Keratinocyte (primary cell): ENCODE data around the gene PARP1. TPM values are rescaled to one million over a fixed set of nuclear protein-coding genes. Genes with fewer than 3 reads are reported as not detected.
A peak's percentile ranks its signal among the peaks of the same experiment; 100 is the strongest.

Experiments
- DNase-seq: peaks from one replicate; pipeline ENCODE4 v3.0.0-alpha.2; 2011; ENCODE audit warnings: low read depth, missing footprints, low spot score
- FAIRE-seq: peaks from 2 replicates; lab custom pipeline; 2011; peaks lifted over from hg19 to GRCh38; lab: Jason Lieb, UNC
- H2AFZ ChIP-seq: 2 replicates; pipeline ENCODE4 v1.6.0; 2012; ENCODE audit warnings: low read length, control low read depth, inconsistent platforms; ENCODE audit not compliant: control insufficient read depth
- H3K27ac ChIP-seq: 2 replicates; pipeline ENCODE4 v1.5.1; 2011; ENCODE audit warnings: low read length; ENCODE audit not compliant: control insufficient read depth, insufficient read depth
- H3K27me3 ChIP-seq: 3 replicates; pipeline ENCODE4 v1.6.0; 2011; ENCODE audit warnings: low read length; ENCODE audit not compliant: control insufficient read depth, insufficient read depth; ENCODE audit errors: extremely low read depth
- H3K36me3 ChIP-seq, 2 experiments: 2 replicates in 1 of 2; 3 replicates in 1 of 2; pipeline ENCODE4 v1.5.1; 2011; ENCODE audit warnings: low read length in 2 of 2, mild to moderate bottlenecking in 1 of 2; ENCODE audit not compliant: control insufficient read depth in 2 of 2, insufficient read depth in 2 of 2; ENCODE audit errors: extremely low read depth in 1 of 2
- H3K4me1 ChIP-seq: 3 replicates; pipeline ENCODE4 v1.5.1; 2011; ENCODE audit warnings: low read length; ENCODE audit not compliant: control insufficient read depth, insufficient read depth; ENCODE audit errors: extremely low read depth
- H3K4me2 ChIP-seq: 3 replicates; pipeline ENCODE4 v1.6.0; 2011; ENCODE audit warnings: low read depth, low read length; ENCODE audit not compliant: control insufficient read depth, insufficient read depth; ENCODE audit errors: extremely low read depth
- H3K4me3 ChIP-seq, 3 experiments: fragments of 200-600 bp in 1 of 3; sonication (generic) in 1 of 3; 2 replicates in 2 of 3; 3 replicates in 1 of 3; pipeline ENCODE4 v1.5.1; 2011 to 2016; ENCODE audit warnings: low read length in 3 of 3, mild to moderate bottlenecking in 3 of 3, control low read depth in 2 of 3, inconsistent platforms in 1 of 3, low read depth in 1 of 3, mixed read lengths in 1 of 3, mixed run types in 1 of 3, moderate library complexity in 1 of 3; ENCODE audit not compliant: control insufficient read depth in 2 of 3, insufficient read depth in 2 of 3; ENCODE audit errors: extremely low read depth in 1 of 3
- H3K79me2 ChIP-seq: 2 replicates; pipeline ENCODE4 v1.6.0; 2012; ENCODE audit warnings: low read length; ENCODE audit not compliant: control insufficient read depth, insufficient read depth
- H3K9ac ChIP-seq: 3 replicates; pipeline ENCODE4 v1.6.0; 2011; ENCODE audit warnings: low read length; ENCODE audit not compliant: control insufficient read depth, insufficient read depth; ENCODE audit errors: extremely low read depth
- H3K9me1 ChIP-seq: 3 replicates; pipeline ENCODE4 v1.6.0; 2011; ENCODE audit warnings: low read length; ENCODE audit not compliant: control insufficient read depth, insufficient read depth; ENCODE audit errors: extremely low read depth
- H3K9me3 ChIP-seq: 2 replicates; pipeline ENCODE4 v1.5.1; 2012; ENCODE audit warnings: low read depth, low read length; ENCODE audit not compliant: control insufficient read depth
- H4K20me1 ChIP-seq: 3 replicates; pipeline ENCODE4 v1.6.0; 2011; ENCODE audit warnings: low read length; ENCODE audit not compliant: control insufficient read depth, insufficient read depth; ENCODE audit errors: extremely low read depth
- EZH2 ChIP-seq: IDR thresholded peaks from one replicate; pipeline ENCODE4 v1.6.1; 2012; ENCODE audit warnings: inconsistent platforms, mild to moderate bottlenecking, low read length, moderate library complexity
- dilution Hi-C: fragments of 300-500 bp; cut with MboI; formaldehyde crosslinking; loops from one replicate; pipeline ENCODE4 v1.7.0; 2020; ENCODE audit warnings: low sequenced_read_pairs; ENCODE audit not compliant: extremely low pct_ligation_motif_present
- polyA plus RNA-seq, 5 experiments: library from polyadenylated mRNA; depleted of rRNA in 3 of 5; stranded (reverse) in 3 of 5; stranded (forward) in 1 of 5; unstranded in 1 of 5; fragments of >200 nt; gene quantifications; 1 replicate in 1 of 5; 2 replicates in 3 of 5; 3 replicates in 1 of 5; pipeline versions ENCODE4 v1.2.1 to v1.2.3, GENCODE V29; 2011 to 2012; ENCODE audit warnings: missing spikeins in 2 of 5, low read depth in 1 of 5, low replicate concordance in 1 of 5
- TF ChIP-seq, protein P1 (sequence below), 3 experiments: IDR thresholded peaks in 1 of 3; conservative IDR thresholded peaks in 1 of 3; optimal IDR thresholded peaks in 1 of 3; 2 replicates in 2 of 3; 3 replicates in 1 of 3; pipeline versions ENCODE3 to v1.5.1; 2011; ENCODE audit warnings: low read length in 3 of 3, mild to moderate bottlenecking in 3 of 3, moderate library complexity in 2 of 3, control low read depth in 1 of 3, inconsistent platforms in 1 of 3; ENCODE audit not compliant: insufficient read depth in 2 of 3; ENCODE audit errors: extremely low read depth in 1 of 3

The PARP1 gene
- polyA plus RNA-seq, 1 donor (not counting 4 experiments of a cell fraction or from before 2014, with no cell fraction given): 62.9 TPM

DNA sequence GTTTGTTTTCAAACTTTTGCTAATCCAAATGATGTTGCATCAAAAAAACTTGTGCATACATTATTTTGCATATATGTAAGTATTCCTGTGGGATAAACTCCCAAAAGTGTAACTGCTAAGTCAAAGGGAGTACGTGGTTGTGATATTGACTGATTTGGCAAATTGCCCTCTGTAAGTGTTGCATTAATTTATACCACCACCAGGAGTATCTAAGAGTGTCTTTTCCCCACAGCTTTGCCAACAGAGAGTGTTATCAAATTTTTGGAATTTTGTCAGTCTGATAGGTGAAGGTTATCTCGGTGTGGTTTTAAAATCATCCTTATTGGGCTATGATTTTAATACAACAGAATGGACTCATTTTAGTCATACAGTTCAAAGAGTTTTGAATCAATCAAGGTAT is 30.1 kb upstream of the PARP1 start:
- Histone ChIP-seq H3K4me3 (no peak overlapping the region), H3K4me1 (peaks cover 1% of the 10 kb centered on the region), H3K27me3 (peaks cover 8% of the 10 kb centered on the region), H3K27ac (no peak overlapping the region), H3K79me2 (no peaks in the 10 kb centered on the region), H2AFZ (no peak overlapping the region), H3K9ac (no peak overlapping the region), H4K20me1 (no peaks in the 10 kb centered on the region), H3K36me3 (no peaks in the 10 kb centered on the region), H3K9me1 (no peaks in the 10 kb centered on the region), H3K9me3 (no peaks in the 10 kb centered on the region), H3K4me2 (no peak overlapping the region)
- dilution Hi-C loops: no loop called here
- FAIRE-seq (no peak), DNase-seq (no peak)
- TF ChIP-seq EZH2: no peak
- TF ChIP-seq, protein P1, sequence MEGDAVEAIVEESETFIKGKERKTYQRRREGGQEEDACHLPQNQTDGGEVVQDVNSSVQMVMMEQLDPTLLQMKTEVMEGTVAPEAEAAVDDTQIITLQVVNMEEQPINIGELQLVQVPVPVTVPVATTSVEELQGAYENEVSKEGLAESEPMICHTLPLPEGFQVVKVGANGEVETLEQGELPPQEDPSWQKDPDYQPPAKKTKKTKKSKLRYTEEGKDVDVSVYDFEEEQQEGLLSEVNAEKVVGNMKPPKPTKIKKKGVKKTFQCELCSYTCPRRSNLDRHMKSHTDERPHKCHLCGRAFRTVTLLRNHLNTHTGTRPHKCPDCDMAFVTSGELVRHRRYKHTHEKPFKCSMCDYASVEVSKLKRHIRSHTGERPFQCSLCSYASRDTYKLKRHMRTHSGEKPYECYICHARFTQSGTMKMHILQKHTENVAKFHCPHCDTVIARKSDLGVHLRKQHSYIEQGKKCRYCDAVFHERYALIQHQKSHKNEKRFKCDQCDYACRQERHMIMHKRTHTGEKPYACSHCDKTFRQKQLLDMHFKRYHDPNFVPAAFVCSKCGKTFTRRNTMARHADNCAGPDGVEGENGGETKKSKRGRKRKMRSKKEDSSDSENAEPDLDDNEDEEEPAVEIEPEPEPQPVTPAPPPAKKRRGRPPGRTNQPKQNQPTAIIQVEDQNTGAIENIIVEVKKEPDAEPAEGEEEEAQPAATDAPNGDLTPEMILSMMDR (optimal IDR thresholded peaks at IDR 0.05 in 1 of 3, IDR thresholded peaks at IDR 0.05 in 1 of 3, conservative IDR thresholded peaks at IDR 0.05 in 1 of 3; ENCODE audit: extremely low read depth in 1 of 3, insufficient read depth in 2 of 3, low read length in 3 of 3): peak in 2 of 3 experiments; percentile 23 to 37

GRCh38 chr1:226436855-226437491 is 29.1 kb upstream of the PARP1 start:
- Histone ChIP-seq H3K27ac (no peak overlapping the region), H3K9me1 (no peaks in the 10 kb centered on the region), H3K4me3 (no peak overlapping the region), H3K79me2 (no peaks in the 10 kb centered on the region), H3K9me3 (no peaks in the 10 kb centered on the region), H3K9ac (no peak overlapping the region), H3K4me2 (no peak overlapping the region), H3K4me1 (no peaks in the 10 kb centered on the region), H2AFZ (no peak overlapping the region), H3K27me3 (peaks cover 8% of the 10 kb centered on the region), H4K20me1 (no peaks in the 10 kb centered on the region), H3K36me3 (no peaks in the 10 kb centered on the region)
- no peak for FAIRE-seq
- dilution Hi-C loops: no loop called here
- TF ChIP-seq, protein P1 (optimal IDR thresholded peaks at IDR 0.05 in 1 of 3, IDR thresholded peaks at IDR 0.05 in 1 of 3, conservative IDR thresholded peaks at IDR 0.05 in 1 of 3; ENCODE audit: extremely low read depth in 1 of 3, insufficient read depth in 2 of 3, low read length in 3 of 3): no peak
- TF ChIP-seq EZH2: no peak
- DNase-seq: no peak
